ENCODE results near the gene FAM120A. TPM values are rescaled to one million over a fixed set of nuclear protein-coding genes. Genes with fewer than 3 reads are reported as not detected.

FAM120A gene
- total RNA-seq, 1 experiment from 2014 or later, result 43.2 TPM

- no peak overlapping the region for H3K27ac Mint-ChIP-seq (ENCODE audit: unreplicated experiment)
- H3K27me3 Mint-ChIP-seq (ENCODE audit: insufficient read depth, unreplicated experiment), result no peaks in the 10 kb centered on the region
- no TSS peak for BruUV-seq (replicated peaks)
- no peaks in the 10 kb centered on the region for H3K9me3 Mint-ChIP-seq (ENCODE audit: unreplicated experiment)
- H3K4me1 Mint-ChIP-seq (ENCODE audit: low read depth, unreplicated experiment), result no peaks in the 10 kb centered on the region
- no peaks in the 10 kb centered on the region for H3K36me3 ChIP-seq (ENCODE audit: control insufficient read depth, insufficient read depth, low read length)
- TF ChIP-seq CTCF (IDR thresholded peaks at IDR 0.05; ENCODE audit: insufficient read depth in 1 of 2, low read depth in 1 of 2, low read length in 1 of 2, severe bottlenecking in 1 of 2, unreplicated experiment in 1 of 2), result no peak
- no peak for DNase-seq
- H3K9me3 ChIP-seq, result no peaks in the 10 kb centered on the region
- intact Hi-C loops (cut with micrococcal nuclease; ENCODE audit: unreplicated experiment), result no loop called here
- H3K36me3 Mint-ChIP-seq (ENCODE audit: insufficient read depth, unreplicated experiment), result peaks cover 23% of the 10 kb centered on the region
- ChIA-PET POLR2A (no interaction called here), CTCF (no interaction called here)
- no peak overlapping the region for H3K4me3 ChIP-seq (ENCODE audit: low read depth, low read length)
- no peaks in the 10 kb centered on the region for H3K4me1 ChIP-seq
- no peak overlapping the region for H3K4me3 Mint-ChIP-seq (ENCODE audit: unreplicated experiment)
- H3K27me3 ChIP-seq (replicated peaks; ENCODE audit: control insufficient read depth, insufficient read depth, low read length), result no peaks in the 10 kb centered on the region
Observed at GRCh38 chr9:93522736-93523135, 71.3 kb downstream of the FAM120A start.

DNA sequence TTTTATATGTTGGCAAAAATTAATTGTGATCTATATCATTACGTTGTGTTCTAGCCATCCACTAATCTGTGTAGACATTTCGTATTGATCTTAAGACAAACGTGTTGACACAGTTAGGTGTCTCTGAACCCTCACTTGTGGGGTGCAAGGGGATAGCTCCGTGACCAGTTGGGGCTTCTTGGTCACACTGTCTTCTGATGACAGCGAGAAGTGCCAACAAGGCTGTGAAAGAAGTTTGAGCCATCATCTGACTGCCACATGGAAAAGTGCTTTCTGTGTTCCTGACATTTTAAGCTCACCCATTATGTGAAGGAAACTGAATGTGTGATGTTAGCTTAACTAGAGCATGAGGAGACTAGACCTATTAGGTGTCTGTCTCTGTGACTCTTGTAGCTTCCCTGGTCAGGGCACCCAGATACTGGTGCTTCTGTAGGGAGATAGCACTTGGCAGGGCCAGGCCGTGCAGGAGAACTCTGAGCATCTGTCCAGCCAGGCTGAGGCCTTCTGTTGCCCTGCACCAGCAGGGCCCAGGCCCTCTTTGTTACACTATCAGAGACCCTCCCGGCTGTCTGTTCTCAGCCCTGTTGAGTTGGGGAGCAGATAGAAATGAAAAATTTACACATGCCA lies 72.1 kb downstream of the FAM120A start:
- H3K4me3 Mint-ChIP-seq (ENCODE audit: unreplicated experiment), result no peak overlapping the region
- H3K4me1 Mint-ChIP-seq (ENCODE audit: low read depth, unreplicated experiment), result no peaks in the 10 kb centered on the region
- no peak overlapping the region for H3K4me3 ChIP-seq (ENCODE audit: low read depth, low read length)
- peaks cover 23% of the 10 kb centered on the region for H3K36me3 Mint-ChIP-seq (ENCODE audit: insufficient read depth, unreplicated experiment)
- ChIA-PET CTCF (no interaction called here), POLR2A (no interaction called here)
- no peaks in the 10 kb centered on the region for H3K27me3 ChIP-seq (replicated peaks; ENCODE audit: control insufficient read depth, insufficient read depth, low read length)
- no peak for DNase-seq
- H3K9me3 ChIP-seq, result no peaks in the 10 kb centered on the region
- intact Hi-C loops (cut with micrococcal nuclease; ENCODE audit: unreplicated experiment), result no loop called here
- H3K27ac Mint-ChIP-seq (ENCODE audit: unreplicated experiment), result no peak overlapping the region
- no peaks in the 10 kb centered on the region for H3K27me3 Mint-ChIP-seq (ENCODE audit: insufficient read depth, unreplicated experiment)
- BruUV-seq (replicated peaks), result no TSS peak
- no peaks in the 10 kb centered on the region for H3K4me1 ChIP-seq
- H3K36me3 ChIP-seq (ENCODE audit: control insufficient read depth, insufficient read depth, low read length), result no peaks in the 10 kb centered on the region
- no peaks in the 10 kb centered on the region for H3K9me3 Mint-ChIP-seq (ENCODE audit: unreplicated experiment)
- TF ChIP-seq CTCF (IDR thresholded peaks at IDR 0.05; ENCODE audit: insufficient read depth in 1 of 2, low read depth in 1 of 2, low read length in 1 of 2, severe bottlenecking in 1 of 2, unreplicated experiment in 1 of 2), result no peak

DNA sequence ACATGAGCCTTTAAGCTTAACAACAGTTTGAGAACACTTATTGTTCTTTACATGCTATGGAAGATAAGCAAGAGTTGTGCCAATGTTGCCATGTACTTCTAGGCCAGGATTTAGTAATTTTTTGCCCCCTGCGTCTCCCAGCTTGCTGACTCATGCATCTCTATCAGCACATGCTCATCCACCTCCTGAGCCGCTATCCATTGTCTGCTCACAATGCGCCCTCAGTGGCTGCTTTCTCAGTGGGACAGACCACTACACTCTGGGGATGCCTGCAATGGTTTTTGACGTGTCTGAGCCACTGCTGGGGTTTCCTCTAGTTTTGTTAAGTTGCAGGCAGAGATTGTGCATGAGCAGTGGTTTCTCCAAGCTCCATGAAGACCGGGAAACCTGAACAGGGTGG lies 74.0 kb downstream of the FAM120A start:
- H3K4me1 Mint-ChIP-seq (ENCODE audit: low read depth, unreplicated experiment), result no peaks in the 10 kb centered on the region
- H3K4me3 Mint-ChIP-seq (ENCODE audit: unreplicated experiment), result no peak overlapping the region
- no TSS peak for BruUV-seq (replicated peaks)
- H3K27me3 Mint-ChIP-seq (ENCODE audit: insufficient read depth, unreplicated experiment), result no peaks in the 10 kb centered on the region
- CTCF ChIA-PET, result no interaction called here
- Histone ChIP-seq H3K4me3 (ENCODE audit: low read depth, low read length) (no peak overlapping the region), H3K36me3 (ENCODE audit: control insufficient read depth, insufficient read depth, low read length) (no peaks in the 10 kb centered on the region), H3K4me1 (no peaks in the 10 kb centered on the region), H3K9me3 (no peaks in the 10 kb centered on the region), H3K27me3 (replicated peaks; ENCODE audit: control insufficient read depth, insufficient read depth, low read length) (no peaks in the 10 kb centered on the region)
- DNase-seq, result no peak
- no peaks in the 10 kb centered on the region for H3K9me3 Mint-ChIP-seq (ENCODE audit: unreplicated experiment)
- no peak overlapping the region for H3K27ac Mint-ChIP-seq (ENCODE audit: unreplicated experiment)
- intact Hi-C loops (cut with micrococcal nuclease; ENCODE audit: unreplicated experiment), result no loop called here
- no peak for TF ChIP-seq CTCF (IDR thresholded peaks at IDR 0.05; ENCODE audit: insufficient read depth in 1 of 2, low read depth in 1 of 2, low read length in 1 of 2, severe bottlenecking in 1 of 2, unreplicated experiment in 1 of 2)
- H3K36me3 Mint-ChIP-seq (ENCODE audit: insufficient read depth, unreplicated experiment), result peaks cover 24% of the 10 kb centered on the region
- POLR2A ChIA-PET, result no interaction called here
